NCI-H146 treated with DMSO at 0.1 percent for 48 hours (cell line): ENCODE measurements around the gene RPEL1.

Experiments used
- DNase-seq: peaks from one replicate; lab custom pipeline; 2025; ENCODE audit not compliant: unreplicated experiment; lab: John Stamatoyannopoulos, UW

RPEL1 gene

DNA sequence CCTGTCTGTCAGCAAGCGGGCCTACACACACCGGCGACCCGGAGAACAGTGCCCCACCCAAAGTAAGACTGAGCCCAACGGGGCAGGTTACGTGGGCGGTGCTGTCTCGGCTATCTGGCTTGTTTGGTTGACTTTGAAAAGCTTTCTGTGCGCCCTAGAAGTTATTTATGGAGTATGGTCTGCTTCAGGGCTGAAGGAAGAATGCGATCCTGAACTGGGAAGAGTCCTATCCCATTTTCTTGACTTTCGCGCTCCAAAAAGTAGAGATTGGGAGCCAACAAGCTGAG, 32.8 kb downstream of the RPEL1 start:
- no peak for DNase-seq

- DNase-seq: no peak
Observed at GRCh38 chr10:103278862-103279298, 33.2 kb downstream of the RPEL1 start.

DNA sequence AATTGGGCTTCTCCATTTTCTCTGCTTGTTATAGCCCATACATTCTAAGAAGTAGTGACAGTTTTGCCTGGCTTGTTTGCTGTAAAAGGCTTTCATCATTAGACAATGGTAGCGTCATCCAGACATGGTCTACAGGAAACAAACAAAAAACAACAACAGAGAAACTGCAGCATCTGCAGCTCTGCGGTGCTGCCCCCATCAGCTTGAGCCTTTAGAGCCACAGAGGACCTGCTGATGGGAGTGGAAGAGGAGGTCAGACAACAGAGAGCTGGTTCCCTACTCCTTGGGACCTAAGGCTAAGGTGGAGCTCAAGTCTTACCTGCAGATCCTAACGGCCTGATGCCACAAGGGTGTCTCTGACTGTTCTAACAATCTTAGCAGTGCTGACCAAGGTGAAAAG, 34.3 kb downstream of the RPEL1 start:
- DNase-seq: no peak

GRCh38 chr10:103280506-103280905, 34.8 kb downstream of the RPEL1 start:
- DNase-seq: no peak

DNA sequence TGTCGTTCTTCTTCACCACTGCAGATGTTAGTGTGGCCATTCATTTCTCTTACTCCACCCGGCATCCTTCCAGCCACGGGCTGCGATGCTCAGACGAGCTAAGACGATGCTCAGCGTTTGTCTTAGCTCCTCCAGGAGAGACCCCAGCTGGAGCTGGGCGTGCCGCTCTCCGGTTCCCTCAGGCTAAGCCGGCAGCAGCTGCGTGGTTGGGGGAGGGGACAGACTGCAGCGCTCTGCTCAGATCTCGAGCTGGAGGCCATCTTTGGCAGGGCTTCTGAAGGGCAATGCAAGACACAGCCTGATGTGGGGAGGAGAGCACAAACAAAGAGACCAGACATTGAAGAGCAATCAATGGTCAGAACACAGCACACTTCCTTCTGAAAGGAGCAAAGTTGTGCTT, 36.1 kb downstream of the RPEL1 start:
- DNase-seq: peak; percentile 79

- DNase-seq: no peak
Observed at GRCh38 chr10:103282961-103283360, 37.3 kb downstream of the RPEL1 start.

DNA sequence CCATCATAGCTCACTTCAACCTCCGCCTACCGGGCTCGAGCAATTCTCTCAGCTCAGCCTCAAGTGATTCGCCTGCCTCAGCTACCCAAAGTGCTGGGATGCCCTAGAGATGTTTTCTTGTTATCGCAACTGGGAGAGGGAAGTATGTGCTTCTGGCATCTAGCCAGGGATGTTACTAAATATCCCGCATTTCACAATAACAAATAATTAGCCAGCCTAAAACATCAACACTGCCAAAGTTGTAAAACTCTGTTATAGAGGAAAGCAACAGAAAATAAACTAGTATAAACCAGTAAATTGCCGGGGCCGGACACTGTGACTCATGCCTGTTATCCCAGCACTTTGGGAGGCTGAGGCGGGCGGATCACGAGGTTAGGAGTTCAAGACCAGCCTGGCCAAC, 38.5 kb downstream of the RPEL1 start:
- DNase-seq: no peak

DNA sequence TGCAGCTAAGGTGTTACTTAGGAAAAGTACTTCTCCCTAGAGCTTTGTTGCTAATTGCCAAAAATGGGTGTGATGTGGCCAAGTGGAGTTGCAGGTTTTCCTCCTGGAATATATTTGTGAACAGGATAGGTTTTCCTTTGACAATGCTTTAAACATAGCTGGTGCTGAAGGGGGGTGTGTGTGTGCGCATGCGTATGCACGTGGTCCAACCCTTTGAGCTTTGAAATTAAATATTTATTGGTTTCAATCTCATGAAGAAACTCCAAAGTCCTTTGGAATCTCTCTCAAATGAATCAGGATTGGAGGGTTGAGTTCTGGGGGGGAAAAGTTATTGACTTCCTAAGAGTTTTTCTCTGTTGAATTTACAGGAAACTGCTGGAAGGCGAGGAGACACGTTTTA, 42.3 kb downstream of the RPEL1 start:
- no peak for DNase-seq

DNA sequence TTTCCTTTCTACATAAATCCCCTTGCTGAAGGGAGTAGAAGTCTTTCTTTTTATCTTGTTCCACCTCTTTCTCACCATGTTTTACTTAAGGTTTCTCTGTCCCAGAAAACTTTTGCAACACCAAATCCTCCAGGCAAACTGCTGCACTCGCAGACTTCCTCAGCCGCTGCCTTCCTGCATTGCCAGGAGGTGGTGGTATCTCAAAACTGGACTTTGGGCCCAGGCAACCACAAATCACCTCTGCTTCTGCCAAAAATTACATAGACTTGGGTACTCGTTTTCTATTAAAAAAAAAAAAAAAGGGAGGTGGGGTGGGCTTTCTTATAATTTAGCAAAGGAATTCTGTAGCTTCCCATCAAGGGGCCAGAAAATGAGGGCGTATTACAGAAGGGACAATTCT, 45.9 kb downstream of the RPEL1 start:
- no peak for DNase-seq

DNA sequence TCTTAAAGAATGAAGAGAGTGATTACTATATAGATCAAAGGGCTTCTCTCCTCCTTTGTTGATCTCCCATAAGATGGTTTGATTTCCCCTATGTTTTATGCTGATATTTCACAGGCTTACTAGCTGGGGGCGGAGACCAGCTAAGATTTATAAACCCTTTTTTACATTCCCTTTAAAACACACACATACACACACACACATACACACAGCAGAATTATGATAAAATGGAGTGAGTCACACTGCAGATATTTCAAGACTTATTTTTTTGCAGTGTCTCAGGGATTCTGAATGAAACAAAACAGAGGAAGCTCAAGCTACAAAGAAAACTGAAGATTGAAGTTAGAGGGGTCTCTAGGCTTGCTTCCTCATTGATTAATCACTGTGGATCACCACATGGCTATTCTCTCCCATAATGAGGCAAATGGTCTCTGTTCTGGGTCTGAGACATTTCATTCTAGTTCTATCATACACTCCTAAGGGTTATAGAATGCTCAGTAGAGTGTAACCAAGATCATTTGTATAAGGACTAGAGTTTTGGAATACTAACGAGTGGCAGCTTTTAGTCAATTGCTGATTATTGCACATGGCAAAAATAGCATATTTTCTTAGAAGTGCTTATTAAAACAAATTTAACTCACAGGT, 49.8 kb downstream of the RPEL1 start:
- no peak for DNase-seq
